Suprapubic skin (tissue), 4 donors: ENCODE results near the gene SNX2. TPM values are rescaled to one million over a fixed set of nuclear protein-coding genes. Genes with fewer than 3 reads are reported as not detected.

Experiments used
- DNase-seq, 2 donors: peaks; one replicate each; pipeline ENCODE4 v3.0.0-alpha.2; 2019; ENCODE audit warnings: low spot score in 2 of 2
- H3K27ac ChIP-seq: fragments of 200-600 bp; sonication (generic); one replicate; pipeline ENCODE4 v1.5.1; 2019
- H3K27me3 ChIP-seq: fragments of 200-600 bp; sonication (generic); one replicate; pipeline ENCODE4 v1.5.1; 2019
- H3K36me3 ChIP-seq: fragments of 200-600 bp; sonication (generic); one replicate; pipeline ENCODE4 v1.5.1; 2019
- H3K4me1 ChIP-seq: fragments of 200-600 bp; sonication (generic); one replicate; pipeline ENCODE4 v1.5.1; 2019
- H3K4me3 ChIP-seq: fragments of 200-600 bp; sonication (generic); one replicate; pipeline ENCODE4 v1.5.1; 2019; ENCODE audit warnings: mild to moderate bottlenecking
- H3K9me3 ChIP-seq: fragments of 200-600 bp; sonication (generic); one replicate; pipeline ENCODE4 v1.5.1; 2019
- CTCF ChIP-seq, 2 donors: fragments of 200-600 bp in 1 of 2; fragments of 450-650 bp in 1 of 2; sonication (generic) in 1 of 2; IDR thresholded peaks; one replicate each; pipeline ENCODE4 v1.5.1; 2016 to 2019; ENCODE audit warnings: antibody characterized with exemption in 2 of 2, mild to moderate bottlenecking in 1 of 2, moderate library complexity in 1 of 2
- EP300 ChIP-seq: sonication (generic); formaldehyde crosslinking; IDR thresholded peaks from one replicate; pipeline ENCODE4 v1.6.1; 2017; ENCODE audit warnings: antibody characterized with exemption
- POLR2A ChIP-seq, 2 donors: fragments of 450-650 bp; IDR thresholded peaks; one replicate each; pipeline ENCODE4 v1.6.1; 2017; ENCODE audit warnings: antibody characterized with exemption in 2 of 2, mild to moderate bottlenecking in 2 of 2, moderate library complexity in 2 of 2
- POLR2AphosphoS5 ChIP-seq, 3 donors: sonication (generic); formaldehyde crosslinking; IDR thresholded peaks; one replicate each; pipeline ENCODE4 v1.6.1; 2017; ENCODE audit warnings: antibody characterized with exemption in 3 of 3
- WGBS: methylation state at CpG from one replicate; pipeline ENCODE4 v1.1.5; 2018; 5-methylcytosine and 5-hydroxymethylcytosine counted together
- total RNA-seq, 4 donors: library from RNA; depleted of rRNA; stranded (reverse); fragments of >200 nt; gene quantifications; one replicate each; pipeline ENCODE4 v1.1.0, GENCODE V29; 2016

The SNX2 gene
- total RNA-seq, 4 donors from 2014 or later, result 33.8 to 60.3 (median 45.4) TPM

GRCh38 chr5:122770477-122770876 lies 4.4 kb upstream of the SNX2 start:
- DNase-seq, result no peak
- no peak overlapping the region for H3K27ac ChIP-seq
- H3K27me3 ChIP-seq, result no peaks in the 10 kb centered on the region
- H3K4me1 ChIP-seq, result peaks cover 4% of the 10 kb centered on the region
- no peak overlapping the region for H3K4me3 ChIP-seq
- no peaks in the 10 kb centered on the region for H3K9me3 ChIP-seq
- 80% methylated on average over 3 of the region's 3 CpGs for WGBS
- no peaks in the 10 kb centered on the region for H3K36me3 ChIP-seq
- TF ChIP-seq EP300 (no peak), POLR2A (IDR thresholded peaks at IDR 0.05) (no peak), POLR2AphosphoS5 (IDR thresholded peaks at IDR 0.05) (no peak), CTCF (IDR thresholded peaks at IDR 0.05) (no peak)

- no peaks in the 10 kb centered on the region for H3K9me3 ChIP-seq
- peaks cover 23% of the 10 kb centered on the region for H3K4me1 ChIP-seq
- no peak overlapping the region for H3K4me3 ChIP-seq
- no peaks in the 10 kb centered on the region for H3K36me3 ChIP-seq
- TF ChIP-seq EP300 (no peak), CTCF (IDR thresholded peaks at IDR 0.05) (no peak), POLR2AphosphoS5 (IDR thresholded peaks at IDR 0.05) (no peak), POLR2A (IDR thresholded peaks at IDR 0.05) (no peak)
- no peaks in the 10 kb centered on the region for H3K27me3 ChIP-seq
- H3K27ac ChIP-seq, result no peak overlapping the region
- 82% methylated on average over 1 of the region's 1 CpG for WGBS
- DNase-seq, result no peak
Observed at GRCh38 chr5:122772446-122772845, 2.4 kb upstream of the SNX2 start.

GRCh38 chr5:122773619-122774018 lies 1.3 kb upstream of the SNX2 start:
- H3K27ac ChIP-seq, result no peak overlapping the region
- no peak overlapping the region for H3K4me3 ChIP-seq
- no peaks in the 10 kb centered on the region for H3K36me3 ChIP-seq
- H3K4me1 ChIP-seq, result peaks cover 31% of the 10 kb centered on the region
- H3K9me3 ChIP-seq, result no peaks in the 10 kb centered on the region
- TF ChIP-seq EP300 (no peak), POLR2A (IDR thresholded peaks at IDR 0.05) (no peak), POLR2AphosphoS5 (IDR thresholded peaks at IDR 0.05) (no peak), CTCF (IDR thresholded peaks at IDR 0.05) (no peak)
- H3K27me3 ChIP-seq, result no peaks in the 10 kb centered on the region
- DNase-seq, result no peak
- WGBS, result 80% methylated on average over 3 of the region's 3 CpGs

- no peak for TF ChIP-seq POLR2A (IDR thresholded peaks at IDR 0.05)
- TF ChIP-seq POLR2AphosphoS5 (IDR thresholded peaks at IDR 0.05), result no peak
- TF ChIP-seq CTCF (IDR thresholded peaks at IDR 0.05), result no peak
- TF ChIP-seq EP300, result no peak
- no peak for DNase-seq
- H3K36me3 ChIP-seq, result no peaks in the 10 kb centered on the region
- no peaks in the 10 kb centered on the region for H3K27me3 ChIP-seq
- peaks cover 31% of the 10 kb centered on the region for H3K4me1 ChIP-seq
- 22% methylated on average over 8 of the region's 8 CpGs for WGBS
- H3K9me3 ChIP-seq, result no peaks in the 10 kb centered on the region
- H3K27ac ChIP-seq, result peak overlapping the region; percentile 93
- H3K4me3 ChIP-seq, result peak overlapping the region; percentile 92
Observed at GRCh38 chr5:122774519-122774860, 390 bp upstream of the SNX2 start.

- WGBS, result 8% methylated on average over 14 of the region's 14 CpGs
- H3K4me1 ChIP-seq, result peaks cover 31% of the 10 kb centered on the region
- H3K4me3 ChIP-seq, result peak overlapping the region; percentile 92
- H3K27me3 ChIP-seq, result no peaks in the 10 kb centered on the region
- no peak for DNase-seq
- H3K9me3 ChIP-seq, result no peaks in the 10 kb centered on the region
- TF ChIP-seq POLR2AphosphoS5 (IDR thresholded peaks at IDR 0.05) (no peak), EP300 (no peak), CTCF (IDR thresholded peaks at IDR 0.05) (no peak), POLR2A (IDR thresholded peaks at IDR 0.05) (peak in 1 of 2 donors; percentile 4)
- no peaks in the 10 kb centered on the region for H3K36me3 ChIP-seq
- peak overlapping the region; percentile 93 for H3K27ac ChIP-seq
Observed at GRCh38 chr5:122775550-122776542, 966 bp downstream of the SNX2 start.
